ENCODE measurements around the gene PI4KB. TPM values are rescaled to one million over a fixed set of nuclear protein-coding genes. Genes with fewer than 3 reads are reported as not detected.

Gene PI4KB
- total RNA-seq, 1 experiment from 2014 or later = 44.3 TPM

DNA sequence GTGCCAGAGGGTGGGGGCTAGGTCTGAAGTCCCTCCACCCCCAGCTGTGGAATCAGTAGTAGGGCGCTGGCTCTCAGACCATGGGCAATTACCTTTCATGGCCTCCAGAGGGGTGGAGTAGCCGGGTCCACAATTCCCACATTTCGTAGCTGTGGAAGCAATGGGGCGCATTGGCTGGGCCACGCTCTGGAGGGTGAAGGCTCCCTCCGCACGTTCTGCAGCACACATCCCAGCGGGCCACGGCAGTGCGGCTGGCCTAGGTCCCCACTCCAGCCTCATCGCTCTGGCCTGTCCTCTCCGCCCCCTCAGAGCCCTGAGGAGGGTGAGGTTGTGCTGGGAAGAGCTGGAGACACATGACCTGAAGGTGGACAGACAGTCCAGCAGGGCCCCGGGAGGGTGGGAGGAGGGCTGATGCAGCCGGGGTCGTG, 42.4 kb upstream of the PI4KB start:
- DNase-seq = no peak
- POLR2A ChIA-PET (ENCODE audit: unreplicated experiment) = interaction anchor here (0.6 kb wide), 1 partner anchor 307 kb away, joined by 3 read pairs; no protein-coding TSS in a partner anchor
- Histone ChIP-seq H3K36me3 (ENCODE audit: low read depth) (no peaks in the 10 kb centered on the region), H3K9me3 (ENCODE audit: insufficient read depth, low read depth) (no peaks in the 10 kb centered on the region), H3K27ac (no peak overlapping the region), H3K4me1 (replicated peaks; ENCODE audit: insufficient read depth) (no peaks in the 10 kb centered on the region; the same call in 1 of the 2 replicates), H3K4me3 (no peak overlapping the region), H3F3A (ENCODE audit: insufficient read depth, low read depth) (peaks cover 5% of the 10 kb centered on the region; the same call in 1 of the 2 replicates), H4K20me1 (ENCODE audit: insufficient read depth) (no peaks in the 10 kb centered on the region), H3K79me2 (ENCODE audit: low read depth) (no peaks in the 10 kb centered on the region), H3K27me3 (ENCODE audit: insufficient read depth, low read depth) (no peaks in the 10 kb centered on the region), H3K9me2 (ENCODE audit: insufficient read depth) (no peaks in the 10 kb centered on the region), H2AFZ (no peak overlapping the region), H3K4me2 (no peak overlapping the region)
- TF ChIP-seq, protein P1, sequence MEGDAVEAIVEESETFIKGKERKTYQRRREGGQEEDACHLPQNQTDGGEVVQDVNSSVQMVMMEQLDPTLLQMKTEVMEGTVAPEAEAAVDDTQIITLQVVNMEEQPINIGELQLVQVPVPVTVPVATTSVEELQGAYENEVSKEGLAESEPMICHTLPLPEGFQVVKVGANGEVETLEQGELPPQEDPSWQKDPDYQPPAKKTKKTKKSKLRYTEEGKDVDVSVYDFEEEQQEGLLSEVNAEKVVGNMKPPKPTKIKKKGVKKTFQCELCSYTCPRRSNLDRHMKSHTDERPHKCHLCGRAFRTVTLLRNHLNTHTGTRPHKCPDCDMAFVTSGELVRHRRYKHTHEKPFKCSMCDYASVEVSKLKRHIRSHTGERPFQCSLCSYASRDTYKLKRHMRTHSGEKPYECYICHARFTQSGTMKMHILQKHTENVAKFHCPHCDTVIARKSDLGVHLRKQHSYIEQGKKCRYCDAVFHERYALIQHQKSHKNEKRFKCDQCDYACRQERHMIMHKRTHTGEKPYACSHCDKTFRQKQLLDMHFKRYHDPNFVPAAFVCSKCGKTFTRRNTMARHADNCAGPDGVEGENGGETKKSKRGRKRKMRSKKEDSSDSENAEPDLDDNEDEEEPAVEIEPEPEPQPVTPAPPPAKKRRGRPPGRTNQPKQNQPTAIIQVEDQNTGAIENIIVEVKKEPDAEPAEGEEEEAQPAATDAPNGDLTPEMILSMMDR (conservative IDR thresholded peaks at IDR 0.05) = no peak
- no peak for TF ChIP-seq EZH2 (IDR thresholded peaks at IDR 0.05; ENCODE audit: low read depth)
- intact Hi-C loops (cut with micrococcal nuclease; ENCODE audit: unreplicated experiment) = no loop called here
- BruUV-seq (replicated peaks) = no TSS peak
- CTCF ChIA-PET = no interaction called here

DNA sequence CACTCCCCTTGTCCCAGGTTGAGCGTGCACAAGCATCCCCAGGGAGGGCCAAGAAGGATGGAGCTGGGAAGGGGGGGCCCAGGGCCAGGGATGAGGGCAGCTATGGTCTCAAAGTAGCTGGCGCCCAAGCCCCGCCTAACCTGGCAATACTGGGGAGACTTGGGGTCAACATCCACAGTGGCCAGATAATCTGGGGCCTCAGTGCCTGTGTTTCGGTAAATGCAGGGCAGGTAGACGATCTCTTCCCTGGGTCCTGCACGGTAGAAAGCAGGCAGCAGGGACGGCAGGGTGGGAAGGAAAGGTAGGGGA, 42.0 kb upstream of the PI4KB start:
- POLR2A ChIA-PET (ENCODE audit: unreplicated experiment) = no interaction called here
- H3K4me3 ChIP-seq = no peak overlapping the region
- H3K27ac ChIP-seq = no peak overlapping the region
- H4K20me1 ChIP-seq (ENCODE audit: insufficient read depth) = no peaks in the 10 kb centered on the region
- DNase-seq = no peak
- TF ChIP-seq, protein P1 (conservative IDR thresholded peaks at IDR 0.05) = no peak
- no peak for TF ChIP-seq EZH2 (IDR thresholded peaks at IDR 0.05; ENCODE audit: low read depth)
- no peaks in the 10 kb centered on the region for H3K79me2 ChIP-seq (ENCODE audit: low read depth)
- H3K9me3 ChIP-seq (ENCODE audit: insufficient read depth, low read depth) = no peaks in the 10 kb centered on the region
- no peak overlapping the region for H2AFZ ChIP-seq
- CTCF ChIA-PET = interaction anchor here (0.6 kb wide), 1 partner anchor 126 kb away, joined by 6 read pairs; no protein-coding TSS in a partner anchor
- BruUV-seq (replicated peaks) = no TSS peak
- no peaks in the 10 kb centered on the region for H3K9me2 ChIP-seq (ENCODE audit: insufficient read depth)
- H3K4me2 ChIP-seq = no peak overlapping the region
- intact Hi-C loops (cut with micrococcal nuclease; ENCODE audit: unreplicated experiment) = no loop called here
- peaks cover 5% of the 10 kb centered on the region; the same call in 1 of the 2 replicates for H3F3A ChIP-seq (ENCODE audit: insufficient read depth, low read depth)
- H3K36me3 ChIP-seq (ENCODE audit: low read depth) = no peaks in the 10 kb centered on the region
- no peaks in the 10 kb centered on the region for H3K27me3 ChIP-seq (ENCODE audit: insufficient read depth, low read depth)
- H3K4me1 ChIP-seq (replicated peaks; ENCODE audit: insufficient read depth) = no peaks in the 10 kb centered on the region; the same call in 1 of the 2 replicates

DNA sequence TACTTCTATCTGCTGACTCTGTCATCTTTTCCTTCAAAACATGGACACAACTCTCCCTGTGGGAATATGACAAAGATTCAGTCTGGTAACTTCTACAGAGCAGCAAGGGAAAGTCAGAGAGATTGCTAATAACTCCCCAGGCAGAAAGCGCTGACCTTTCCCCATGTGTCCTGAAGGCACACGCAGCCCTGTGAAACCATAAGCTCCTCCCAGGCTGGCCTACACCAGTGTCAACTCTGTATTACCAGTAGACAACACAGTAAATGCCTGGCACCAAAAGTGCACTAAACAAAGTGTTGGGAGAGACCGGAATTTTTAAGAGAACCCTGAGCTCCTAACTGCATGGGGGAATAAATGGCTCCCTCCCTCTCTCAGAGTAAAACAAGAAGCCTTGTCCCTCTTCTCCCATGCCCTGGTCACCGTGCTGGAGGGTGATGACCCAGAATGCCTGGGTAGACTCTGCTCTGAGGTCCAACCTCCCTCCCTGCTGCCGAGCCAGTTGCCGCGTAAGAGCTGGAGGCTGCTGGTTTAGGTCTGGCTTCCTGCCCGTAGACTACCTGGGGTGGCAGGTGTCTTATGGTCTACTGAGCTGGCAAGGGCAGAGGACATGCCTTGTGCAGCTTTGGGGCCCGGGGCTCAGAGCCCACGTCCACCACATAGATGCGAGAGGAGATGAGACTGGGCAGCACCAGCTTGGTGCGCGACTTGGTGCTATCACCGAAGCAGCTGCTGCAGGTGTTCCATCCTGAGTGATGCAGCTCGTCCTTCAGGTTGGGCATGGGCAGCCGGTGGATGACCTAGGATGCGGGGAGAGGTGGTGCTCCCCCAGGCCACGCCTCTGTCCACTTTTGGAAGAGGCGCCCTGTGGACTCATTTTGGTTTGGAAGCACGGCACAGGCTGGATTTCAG, 41.4 kb upstream of the PI4KB start:
- no peaks in the 10 kb centered on the region for H4K20me1 ChIP-seq (ENCODE audit: insufficient read depth)
- H2AFZ ChIP-seq = no peak overlapping the region
- CTCF ChIA-PET = interaction anchor here (0.5 to 0.6 kb wide), 2 partner anchors 66 to 126 kb away, joined by 3 to 6 read pairs; no protein-coding TSS in a partner anchor
- no peaks in the 10 kb centered on the region for H3K9me2 ChIP-seq (ENCODE audit: insufficient read depth)
- H3K4me3 ChIP-seq = no peak overlapping the region
- no peak overlapping the region for H3K27ac ChIP-seq
- POLR2A ChIA-PET (ENCODE audit: unreplicated experiment) = interaction anchor here (0.5 kb wide), 1 partner anchor 61 kb away, joined by 5 read pairs; no protein-coding TSS in a partner anchor
- no peaks in the 10 kb centered on the region for H3K27me3 ChIP-seq (ENCODE audit: insufficient read depth, low read depth)
- H3K4me1 ChIP-seq (replicated peaks; ENCODE audit: insufficient read depth) = no peaks in the 10 kb centered on the region; the same call in 1 of the 2 replicates
- intact Hi-C loops (cut with micrococcal nuclease; ENCODE audit: unreplicated experiment) = no loop called here
- DNase-seq = no peak
- H3K9me3 ChIP-seq (ENCODE audit: insufficient read depth, low read depth) = no peaks in the 10 kb centered on the region
- no peaks in the 10 kb centered on the region for H3K36me3 ChIP-seq (ENCODE audit: low read depth)
- no peak overlapping the region for H3K4me2 ChIP-seq
- H3K79me2 ChIP-seq (ENCODE audit: low read depth) = no peaks in the 10 kb centered on the region
- TF ChIP-seq, protein P1 (conservative IDR thresholded peaks at IDR 0.05) = no peak
- TF ChIP-seq EZH2 (IDR thresholded peaks at IDR 0.05; ENCODE audit: low read depth) = no peak
- peaks cover 5% of the 10 kb centered on the region; the same call in 1 of the 2 replicates for H3F3A ChIP-seq (ENCODE audit: insufficient read depth, low read depth)
- no TSS peak for BruUV-seq (replicated peaks)

All from PC-9 (cell line).